ENCODE data around the gene CRTC3.
"Not testable (repeated sequence)": the region's sequence is repeated elsewhere in the genome, so short reads cannot be mapped to it uniquely, and the experiment has no call there.

Gene CRTC3

GRCh38 chr15:90681056-90681455, 151.3 kb downstream of the CRTC3 start:
- no peak for TF ChIP-seq ZNF274 (IDR thresholded peaks at IDR 0.05; ENCODE audit: low read depth, low read length)
- H3K4me3 ChIP-seq (ENCODE audit: low read length): no peak overlapping the region

- no peak overlapping the region for H3K4me3 ChIP-seq (ENCODE audit: low read length)
- TF ChIP-seq ZNF274 (IDR thresholded peaks at IDR 0.05; ENCODE audit: low read depth, low read length): no peak
Observed at GRCh38 chr15:90681480-90681879, 151.8 kb downstream of the CRTC3 start.

GRCh38 chr15:90683371-90683770, 153.6 kb downstream of the CRTC3 start:
- H3K4me3 ChIP-seq (ENCODE audit: low read length): no peak overlapping the region
- no peak for TF ChIP-seq ZNF274 (IDR thresholded peaks at IDR 0.05; ENCODE audit: low read depth, low read length)

- H3K4me3 ChIP-seq (ENCODE audit: low read length): no peak overlapping the region
- TF ChIP-seq ZNF274 (IDR thresholded peaks at IDR 0.05; ENCODE audit: low read depth, low read length): no peak
Observed at GRCh38 chr15:90683876-90684275, 154.2 kb downstream of the CRTC3 start.

- no peak for TF ChIP-seq ZNF274 (IDR thresholded peaks at IDR 0.05; ENCODE audit: low read depth, low read length)
- no peak overlapping the region for H3K4me3 ChIP-seq (ENCODE audit: low read length)
Observed at GRCh38 chr15:90684281-90684680, 154.6 kb downstream of the CRTC3 start.

GRCh38 chr15:90685591-90686434, 156.1 kb downstream of the CRTC3 start:
- H3K4me3 ChIP-seq (ENCODE audit: low read length): no peak overlapping the region; the same call in 1 of the 2 replicates
- TF ChIP-seq ZNF274 (IDR thresholded peaks at IDR 0.05; ENCODE audit: low read depth, low read length): no peak

GRCh38 chr15:90686435-90687218, 156.9 kb downstream of the CRTC3 start:
- TF ChIP-seq ZNF274 (IDR thresholded peaks at IDR 0.05; ENCODE audit: low read depth, low read length): no peak
- H3K4me3 ChIP-seq (ENCODE audit: low read length): no peak overlapping the region

- not testable (repeated sequence) for H3K4me3 ChIP-seq (ENCODE audit: low read length)
Observed at GRCh38 chr15:90689326-90689961, 159.7 kb downstream of the CRTC3 start.

GRCh38 chr15:90690585-90690984, 160.9 kb downstream of the CRTC3 start:
- no peak overlapping the region for H3K4me3 ChIP-seq (ENCODE audit: low read length)
- TF ChIP-seq ZNF274 (IDR thresholded peaks at IDR 0.05; ENCODE audit: low read depth, low read length): no peak

GRCh38 chr15:90691369-90691768, 161.6 kb downstream of the CRTC3 start:
- no peak for TF ChIP-seq ZNF274 (IDR thresholded peaks at IDR 0.05; ENCODE audit: low read depth, low read length)
- H3K4me3 ChIP-seq (ENCODE audit: low read length): no peak overlapping the region

GRCh38 chr15:90691982-90692773, 162.5 kb downstream of the CRTC3 start:
- H3K4me3 ChIP-seq (ENCODE audit: low read length): no peak overlapping the region

More at GRCh38 chr15:90691982-90692773, 162.5 kb downstream of the CRTC3 start:
- TF ChIP-seq ZNF274 (IDR thresholded peaks at IDR 0.05; ENCODE audit: low read depth, low read length): no peak

All from GM08714 (cell line).